CD14-positive monocyte (primary cell): ENCODE data around the gene KLK3. TPM values are rescaled to one million over a fixed set of nuclear protein-coding genes. Genes with fewer than 3 reads are reported as not detected.

Source experiments
- DNase-seq, 3 donors: peaks; one replicate each; pipeline ENCODE4 v3.0.0-alpha.2; 2011 to 2022
- H2AFZ ChIP-seq: 2 replicates; pipeline ENCODE4 v1.6.0; 2012; ENCODE audit warnings: mild to moderate bottlenecking, low read depth, low read length, inconsistent platforms; ENCODE audit not compliant: insufficient read depth, poor library complexity, severe bottlenecking
- H3K27ac ChIP-seq, 2 donors: 1 replicate in 1 of 2; 2 replicates in 1 of 2; pipeline ENCODE4 v1.5.1; 2012 to 2013; ENCODE audit warnings: low read length in 2 of 2, control low read depth in 1 of 2, inconsistent platforms in 1 of 2, low read depth in 1 of 2, mild to moderate bottlenecking in 1 of 2
- H3K27me3 ChIP-seq, 2 donors: one replicate each; pipeline versions ENCODE4 v1.6.0 to v1.6.1; 2011 to 2013; ENCODE audit warnings: low read length in 2 of 2; ENCODE audit not compliant: control insufficient read depth in 2 of 2, insufficient read depth in 2 of 2
- H3K36me3 ChIP-seq, 2 donors: replicated peaks in 1 of 2; 1 replicate in 1 of 2; 2 replicates in 1 of 2; pipeline versions ENCODE4 v1.5.1 to v1.6.1; 2012 to 2013; ENCODE audit warnings: low read length in 2 of 2, control low read depth in 1 of 2, inconsistent platforms in 1 of 2, mild to moderate bottlenecking in 1 of 2; ENCODE audit not compliant: insufficient read depth in 2 of 2, control insufficient read depth in 1 of 2
- H3K4me1 ChIP-seq, 2 donors: 1 replicate in 1 of 2; 2 replicates in 1 of 2; pipeline versions ENCODE4 v1.5.1 to v1.6.1; 2012 to 2013; ENCODE audit warnings: low read length in 2 of 2, control low read depth in 1 of 2, inconsistent platforms in 1 of 2, mild to moderate bottlenecking in 1 of 2, moderate library complexity in 1 of 2; ENCODE audit not compliant: insufficient read depth in 2 of 2, control insufficient read depth in 1 of 2
- H3K4me2 ChIP-seq: replicated peaks from 2 replicates; pipeline ENCODE3; 2012; ENCODE audit warnings: low read length, moderate library complexity, mild to moderate bottlenecking; ENCODE audit not compliant: poor library complexity, severe bottlenecking; ENCODE audit errors: extremely low read depth
- H3K4me3 ChIP-seq, 3 experiments: fragments of 200-600 bp in 1 of 3; sonication (generic) in 1 of 3; replicated peaks in 1 of 3; 1 replicate in 2 of 3; 2 replicates in 1 of 3; pipeline ENCODE4 v1.5.1; 2011 to 2013; ENCODE audit warnings: low read length in 3 of 3, mild to moderate bottlenecking in 3 of 3, control low read depth in 2 of 3, low read depth in 2 of 3, inconsistent platforms in 1 of 3, moderate library complexity in 1 of 3
- H3K79me2 ChIP-seq: 2 replicates; pipeline ENCODE4 v1.6.0; 2012; ENCODE audit warnings: mild to moderate bottlenecking, control low read depth, inconsistent platforms, low read length, moderate library complexity; ENCODE audit not compliant: insufficient read depth
- H3K9ac ChIP-seq: 2 replicates; pipeline ENCODE4 v1.6.0; 2017; ENCODE audit warnings: low read length, mild to moderate bottlenecking; ENCODE audit not compliant: insufficient read depth, poor library complexity, severe bottlenecking
- H3K9me3 ChIP-seq, 2 donors: replicated peaks in 1 of 2; 1 replicate in 1 of 2; 2 replicates in 1 of 2; pipeline versions ENCODE4 v1.5.1 to v1.6.1; 2012 to 2013; ENCODE audit warnings: low read length in 2 of 2, control low read depth in 1 of 2; ENCODE audit not compliant: control insufficient read depth in 1 of 2, insufficient read depth in 1 of 2
- H4K20me1 ChIP-seq: 2 replicates; pipeline ENCODE4 v1.6.0; 2012; ENCODE audit warnings: mild to moderate bottlenecking, low read length, control low read depth, moderate library complexity; ENCODE audit not compliant: insufficient read depth
- H3K27ac Mint-ChIP-seq, 7 donors: one replicate each; pipeline ENCODE4 v1.8.0; 2020; ENCODE audit warnings: mild to moderate bottlenecking in 7 of 7, mixed read lengths in 7 of 7, moderate library complexity in 6 of 7, inconsistent platforms in 2 of 7
- H3K27me3 Mint-ChIP-seq, 3 donors: one replicate each; pipeline ENCODE4 v1.8.0; 2021 to 2022; ENCODE audit warnings: low read depth in 3 of 3, mild to moderate bottlenecking in 3 of 3, mixed read lengths in 3 of 3, moderate library complexity in 3 of 3, inconsistent platforms in 1 of 3
- H3K36me3 Mint-ChIP-seq, 2 donors: one replicate each; pipeline ENCODE4 v1.8.0; 2020; ENCODE audit warnings: mixed read lengths in 2 of 2, inconsistent platforms in 1 of 2, mild to moderate bottlenecking in 1 of 2
- H3K4me1 Mint-ChIP-seq: one replicate; pipeline ENCODE4 v1.8.0; 2020; ENCODE audit warnings: mild to moderate bottlenecking, mixed read lengths
- H3K4me3 Mint-ChIP-seq, 2 donors: one replicate each; pipeline ENCODE4 v1.8.0; 2020; ENCODE audit warnings: mild to moderate bottlenecking in 2 of 2, mixed read lengths in 2 of 2, moderate library complexity in 1 of 2
- H3K9me3 Mint-ChIP-seq, 7 donors: one replicate each; pipeline ENCODE4 v1.8.0; 2020 to 2022; ENCODE audit warnings: mixed read lengths in 7 of 7, mild to moderate bottlenecking in 6 of 7, moderate library complexity in 6 of 7, inconsistent platforms in 2 of 7
- CTCF ChIP-seq: fragments of 200-600 bp; IDR thresholded peaks from one replicate; pipeline ENCODE4 v1.8.0; 2022; ENCODE audit warnings: antibody characterized with exemption, mild to moderate bottlenecking
- WGBS: methylation state at CpG from one replicate; pipeline ENCODE4 v1.1.5; 2013; ENCODE audit warnings: missing lambda C conversion rate; ENCODE audit not compliant: insufficient coverage; 5-methylcytosine and 5-hydroxymethylcytosine counted together
- intact Hi-C, 2 donors: fragments of 100-400 bp; cut with micrococcal nuclease; formaldehyde crosslinking; loops; one replicate each; pipeline versions ENCODE4 v1.15.0 to v1.15.1; 2023
- polyA plus RNA-seq, 3 donors: library from polyadenylated mRNA; depleted of rRNA in 1 of 3; unstranded in 2 of 3; stranded (reverse) in 1 of 3; fragments of 300-500 nt in 2 of 3; fragments of >200 nt in 1 of 3; fragmentation: Illumina TruSeq in 2 of 3; gene quantifications; 1 replicate in 2 of 3; 2 replicates in 1 of 3; pipeline ENCODE4 v1.2.3, GENCODE V29; 2012 to 2021

KLK3 gene
- polyA plus RNA-seq, 3 donors = not detected

- no peak within 1 kb of the TSS for H3K4me3 ChIP-seq
- intact Hi-C loops = no loop called here
- peaks cover 13 to 18% of the 10 kb centered on the region in 2 donors for H3K4me1 ChIP-seq
- Mint-ChIP-seq H3K36me3 (peaks cover 0 to 3% of the 10 kb centered on the region in 2 donors), H3K4me3 (no peak within 1 kb of the TSS), H3K27me3 (peaks cover 53 to 55% (median 55%) of the 10 kb centered on the region in 3 donors), H3K27ac (no peak within 1 kb of the TSS), H3K4me1 (peaks cover 23% of the 10 kb centered on the region), H3K9me3 (peaks cover 0 to 9% (median 4%) of the 10 kb centered on the region in 7 donors)
- H3K27ac ChIP-seq = no peak within 1 kb of the TSS
- no peak for DNase-seq
- no peak within 1 kb of the TSS for H3K9ac ChIP-seq
- H3K4me2 ChIP-seq = no peak within 1 kb of the TSS
- no peak within 1 kb of the TSS for H2AFZ ChIP-seq
- no peaks in the 10 kb centered on the region for H3K36me3 ChIP-seq
- H4K20me1 ChIP-seq = no peaks in the 10 kb centered on the region
- WGBS = 90% methylated on average over 6 of the region's 14 CpGs
- no peaks in the 10 kb centered on the region for H3K79me2 ChIP-seq
- H3K27me3 ChIP-seq = peaks cover 0 to 32% of the 10 kb centered on the region in 2 donors
- no peaks in the 10 kb centered on the region for H3K9me3 ChIP-seq
- no peak for TF ChIP-seq CTCF
Measured at GRCh38 chr19:50823389-50824042, 31.2 kb upstream of the KLK3 start, which contains the start of gene KLK1. Gene KLK1, minus strand, starts transcription at chr19:50823787. Its CDS starts 39 bp downstream, at chr19:50823748.

DNA sequence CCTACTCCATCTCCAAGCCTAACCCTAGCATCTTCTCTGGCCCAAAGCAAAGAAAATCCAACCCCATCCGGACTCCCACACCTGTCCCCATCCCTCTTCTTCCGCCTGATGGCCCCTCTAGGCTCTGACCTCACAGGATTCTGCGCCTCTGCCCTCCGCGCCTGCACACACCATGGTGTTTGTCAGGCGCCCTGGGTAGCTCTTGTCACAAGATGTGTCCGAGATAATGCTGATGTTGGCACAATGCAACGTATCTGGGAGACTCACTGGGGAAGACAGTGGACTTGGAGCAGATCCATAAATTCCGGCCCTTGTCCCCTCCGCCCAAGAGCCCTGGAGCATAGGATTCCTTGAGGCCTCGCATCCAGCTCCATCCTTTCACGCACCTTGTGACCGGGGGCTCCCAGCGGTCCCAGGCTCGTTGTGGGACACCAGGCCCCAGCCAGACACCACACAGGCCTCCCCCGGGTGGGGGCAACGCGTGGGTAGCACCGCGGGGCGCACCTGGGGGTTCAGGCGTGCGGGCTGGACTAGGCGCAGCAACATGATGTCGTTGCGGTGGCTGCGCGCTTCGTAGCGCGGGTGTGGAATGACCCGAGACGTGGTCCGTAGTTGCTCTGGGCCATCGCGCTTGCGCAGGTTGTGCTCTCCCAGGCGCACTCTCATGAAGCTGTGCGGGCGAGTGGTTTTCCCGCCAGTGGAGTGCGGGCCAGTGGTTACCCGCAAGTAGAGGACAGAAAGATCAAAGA, 28.0 kb upstream of the KLK3 start:
- Histone ChIP-seq H3K9ac (no peak overlapping the region), H3K27me3 (peaks cover 0 to 4% of the 10 kb centered on the region in 2 donors), H3K4me2 (no peak overlapping the region), H3K27ac (no peak overlapping the region), H3K79me2 (no peaks in the 10 kb centered on the region), H3K4me3 (no peak overlapping the region), H3K36me3 (no peaks in the 10 kb centered on the region), H3K4me1 (no peaks in the 10 kb centered on the region), H4K20me1 (no peaks in the 10 kb centered on the region), H2AFZ (no peak overlapping the region), H3K9me3 (no peaks in the 10 kb centered on the region)
- Mint-ChIP-seq H3K9me3 (peaks cover 0 to 6% (median 1%) of the 10 kb centered on the region in 7 donors), H3K27me3 (peaks cover 26 to 33% (median 30%) of the 10 kb centered on the region in 3 donors), H3K4me1 (no peaks in the 10 kb centered on the region), H3K36me3 (no peaks in the 10 kb centered on the region), H3K27ac (no peak overlapping the region), H3K4me3 (no peak overlapping the region)
- no peak for TF ChIP-seq CTCF
- no peak for DNase-seq
- intact Hi-C loops = no loop called here
- WGBS = 72% methylated on average over 43 of the region's 43 CpGs
